CD4-positive, CD25-positive, alpha-beta regulatory T cell (primary cell): ENCODE data around the gene MBOAT2. TPM values are rescaled to one million over a fixed set of nuclear protein-coding genes. Genes with fewer than 3 reads are reported as not detected.

Source experiments
- ATAC-seq, 2 donors: fragments of 150-1000 bp; cut with Tn5 transposase; one replicate each; pipeline ENCODE4 v1.10.0; 2021; ENCODE audit warnings: low read depth in 2 of 2, moderate number of reproducible peaks in 2 of 2, moderate library complexity in 1 of 2
- DNase-seq, 3 donors: peaks; one replicate each; pipeline versions ENCODE4 v3.0.0 to v3.0.0-alpha.2; 2012 to 2022; ENCODE audit warnings: mixed read lengths in 1 of 3
- H3K27ac ChIP-seq: one replicate; pipeline ENCODE4 v1.7.0; 2013; ENCODE audit warnings: mild to moderate bottlenecking, low read length; ENCODE audit not compliant: insufficient read depth, poor library complexity, severe bottlenecking
- H3K27me3 ChIP-seq: one replicate; pipeline ENCODE4 v1.7.0; 2013; ENCODE audit warnings: low read length; ENCODE audit not compliant: control insufficient read depth, insufficient read depth
- H3K36me3 ChIP-seq: one replicate; pipeline ENCODE4 v1.7.0; 2013; ENCODE audit warnings: mild to moderate bottlenecking, low read length, moderate library complexity; ENCODE audit not compliant: control insufficient read depth, insufficient read depth
- H3K4me1 ChIP-seq: 2 replicates; pipeline ENCODE4 v1.7.0; 2013; ENCODE audit warnings: mild to moderate bottlenecking, low read length; ENCODE audit not compliant: insufficient read depth, control insufficient read depth, poor library complexity, severe bottlenecking
- H3K4me3 ChIP-seq: one replicate; pipeline ENCODE4 v1.7.0; 2013; ENCODE audit warnings: low read depth, mild to moderate bottlenecking, low read length, moderate library complexity
- H3K9me3 ChIP-seq, 2 experiments: 1 replicate in 1 of 2; 2 replicates in 1 of 2; pipeline ENCODE4 v1.7.0; 2013; ENCODE audit warnings: low read length in 2 of 2, mild to moderate bottlenecking in 1 of 2, moderate library complexity in 1 of 2; ENCODE audit not compliant: control insufficient read depth in 2 of 2
- H3K27ac Mint-ChIP-seq, 3 donors: one replicate each; pipeline ENCODE4 v1.8.0; 2020 to 2022; ENCODE audit warnings: mild to moderate bottlenecking in 3 of 3, mixed read lengths in 3 of 3, moderate library complexity in 2 of 3
- H3K27me3 Mint-ChIP-seq: one replicate; pipeline ENCODE4 v1.8.0; 2022; ENCODE audit warnings: mild to moderate bottlenecking, mixed read lengths
- H3K36me3 Mint-ChIP-seq: one replicate; pipeline ENCODE4 v1.8.0; 2020; ENCODE audit warnings: mixed read lengths
- H3K4me1 Mint-ChIP-seq, 4 donors: one replicate each; pipeline ENCODE4 v1.8.0; 2020 to 2022; ENCODE audit warnings: mixed read lengths in 4 of 4, mild to moderate bottlenecking in 1 of 4
- H3K4me3 Mint-ChIP-seq, 4 donors: one replicate each; pipeline ENCODE4 v1.8.0; 2020 to 2022; ENCODE audit warnings: mild to moderate bottlenecking in 4 of 4, mixed read lengths in 4 of 4, moderate library complexity in 3 of 4
- H3K9me3 Mint-ChIP-seq, 7 donors: one replicate each; pipeline ENCODE4 v1.8.0; 2020 to 2022; ENCODE audit warnings: mixed read lengths in 7 of 7, mild to moderate bottlenecking in 3 of 7, moderate library complexity in 2 of 7
- polyA plus RNA-seq, 4 donors: library from polyadenylated mRNA; unstranded; fragments of 300-500 nt; fragmentation: Illumina TruSeq; gene quantifications; one replicate each; pipeline ENCODE4 v1.2.3, GENCODE V29; 2021
- total RNA-seq: library from RNA; stranded (reverse); gene quantifications from one replicate; pipeline ENCODE4 v1.2.3, GENCODE V29; 2022

MBOAT2 gene
- total and polyA plus RNA-seq, 5 donors from 2014 or later: 0.19 to 2.9 (median 0.56) TPM; not detected in 2

DNA sequence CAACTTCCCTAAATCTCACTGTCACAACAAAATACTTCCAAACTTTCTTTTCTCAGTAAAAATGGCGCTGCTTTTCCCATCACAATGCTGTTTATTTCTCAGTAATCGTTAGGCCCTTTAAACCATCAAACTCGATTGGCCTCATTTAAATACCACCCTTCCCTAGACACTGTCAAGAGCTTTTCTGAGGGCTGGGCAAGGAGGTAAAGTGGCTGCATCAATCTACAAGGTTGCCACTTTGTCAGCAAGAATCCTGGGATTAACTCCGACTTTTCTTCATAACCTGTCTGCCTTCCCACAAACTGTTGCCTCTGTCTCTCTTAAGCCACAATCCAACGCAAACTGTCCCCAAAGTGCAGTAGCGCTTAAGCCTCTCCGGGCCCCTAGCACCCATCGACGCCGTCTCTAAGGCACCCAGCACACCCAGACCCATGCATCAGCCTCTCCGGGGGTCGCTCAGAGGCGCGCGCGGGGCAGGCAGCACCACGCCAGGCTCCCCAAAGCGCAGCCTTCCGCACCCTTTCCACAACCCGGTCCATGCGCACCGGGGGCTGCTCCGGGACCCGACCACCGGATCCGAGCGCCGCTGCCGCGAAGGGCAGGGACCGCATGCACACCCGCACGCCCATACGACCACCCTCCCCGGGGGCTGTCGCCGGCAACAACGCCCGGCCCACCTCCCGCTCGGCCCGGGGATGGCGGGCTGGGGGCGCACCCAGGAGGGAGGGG, 683 bp downstream of the MBOAT2 start:
- H3K27ac ChIP-seq: no peak overlapping the region
- Mint-ChIP-seq H3K9me3 (no peaks in the 10 kb centered on the region), H3K4me3 (peak overlapping the region in 3 of 4 donors; percentile 84 to 91 (median 84)), H3K4me1 (peaks cover 0 to 15% (median 2%) of the 10 kb centered on the region in 4 donors), H3K27ac (no peak overlapping the region), H3K27me3 (peaks cover 46% of the 10 kb centered on the region), H3K36me3 (no peaks in the 10 kb centered on the region)
- ATAC-seq: no peak
- peaks cover 18% of the 10 kb centered on the region for H3K27me3 ChIP-seq
- peak in 1 of 3 donors; percentile 2 for DNase-seq
- peaks cover 9% of the 10 kb centered on the region for H3K4me1 ChIP-seq
- H3K9me3 ChIP-seq: no peaks in the 10 kb centered on the region
- H3K36me3 ChIP-seq: no peaks in the 10 kb centered on the region
- H3K4me3 ChIP-seq: no peak overlapping the region

DNA sequence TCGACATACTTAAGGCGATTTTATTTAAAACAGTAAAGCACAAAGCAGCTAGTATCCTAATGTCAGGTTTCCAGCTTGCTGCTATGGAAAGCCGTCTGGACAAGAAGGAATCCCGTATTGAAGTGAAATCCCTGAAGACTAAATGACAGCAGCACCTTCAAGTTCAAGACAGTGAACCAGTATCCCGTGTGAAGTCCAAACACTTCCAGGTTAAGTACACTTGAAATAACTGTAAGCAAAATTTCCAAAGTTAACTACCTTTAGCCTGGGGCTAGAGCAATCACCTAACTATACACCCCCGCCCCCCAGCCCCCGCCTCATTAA, 1.2 kb downstream of the MBOAT2 start:
- DNase-seq: no peak
- Mint-ChIP-seq H3K4me1 (peaks cover 0 to 15% (median 2%) of the 10 kb centered on the region in 4 donors), H3K27ac (no peak overlapping the region), H3K9me3 (no peaks in the 10 kb centered on the region), H3K4me3 (peak overlapping the region in 2 of 4 donors; percentile 26 to 91), H3K36me3 (no peaks in the 10 kb centered on the region), H3K27me3 (peaks cover 46% of the 10 kb centered on the region)
- no peaks in the 10 kb centered on the region for H3K9me3 ChIP-seq
- H3K4me1 ChIP-seq: peaks cover 9% of the 10 kb centered on the region
- H3K36me3 ChIP-seq: no peaks in the 10 kb centered on the region
- H3K4me3 ChIP-seq: no peak overlapping the region
- H3K27me3 ChIP-seq: peaks cover 18% of the 10 kb centered on the region
- ATAC-seq: no peak
- H3K27ac ChIP-seq: no peak overlapping the region

DNA sequence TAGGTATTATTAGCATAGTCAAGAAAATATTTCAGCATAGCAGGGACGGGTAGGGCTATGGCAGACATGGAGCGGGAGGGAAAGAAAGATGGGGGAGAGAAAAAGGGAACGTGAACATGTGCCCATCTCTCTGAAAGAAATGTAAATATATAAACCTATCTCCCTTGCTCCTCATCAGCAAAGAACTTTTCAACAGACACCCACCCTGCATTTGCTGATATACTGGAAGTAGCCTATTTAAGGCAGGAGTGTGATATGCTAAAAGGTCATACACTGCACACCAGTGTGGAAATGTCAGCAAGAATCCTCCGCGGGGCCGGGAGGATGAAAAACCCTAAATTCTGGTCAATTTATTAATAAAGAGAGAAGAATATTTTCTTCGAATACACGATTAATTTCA, 1.7 kb downstream of the MBOAT2 start:
- Histone ChIP-seq H3K27me3 (peaks cover 18% of the 10 kb centered on the region), H3K36me3 (no peaks in the 10 kb centered on the region), H3K9me3 (no peaks in the 10 kb centered on the region), H3K4me1 (peaks cover 9% of the 10 kb centered on the region), H3K4me3 (no peak overlapping the region), H3K27ac (no peak overlapping the region)
- Mint-ChIP-seq H3K9me3 (no peaks in the 10 kb centered on the region), H3K4me3 (peak overlapping the region in 2 of 4 donors; percentile 3 to 24), H3K27ac (no peak overlapping the region), H3K4me1 (peaks cover 0 to 15% (median 2%) of the 10 kb centered on the region in 4 donors), H3K27me3 (peaks cover 46% of the 10 kb centered on the region), H3K36me3 (no peaks in the 10 kb centered on the region)
- no peak for ATAC-seq
- no peak for DNase-seq

DNA sequence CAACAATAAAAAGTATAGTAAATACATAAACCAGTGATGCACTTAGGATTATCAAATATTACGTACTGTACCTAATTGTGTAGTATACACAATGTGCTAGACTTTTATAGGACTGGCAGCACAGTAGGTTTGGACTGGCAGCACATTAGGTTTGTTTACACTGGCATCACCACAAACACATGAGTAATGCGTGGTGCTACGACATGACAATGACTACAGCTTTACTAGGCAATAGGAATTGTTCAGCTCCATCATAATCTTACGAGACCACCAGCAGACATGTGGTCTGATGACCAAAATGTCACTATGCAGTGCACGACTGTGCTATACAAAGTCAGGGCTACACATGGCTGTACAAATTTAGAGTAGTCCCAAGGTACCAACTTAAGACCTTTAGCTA, 2.3 kb downstream of the MBOAT2 start:
- Histone ChIP-seq H3K9me3 (no peaks in the 10 kb centered on the region), H3K27me3 (peaks cover 18% of the 10 kb centered on the region), H3K27ac (no peak overlapping the region), H3K36me3 (no peaks in the 10 kb centered on the region), H3K4me1 (peaks cover 9% of the 10 kb centered on the region), H3K4me3 (no peak overlapping the region)
- DNase-seq (no peak), ATAC-seq (no peak)
- Mint-ChIP-seq H3K4me1 (peaks cover 0 to 15% (median 2%) of the 10 kb centered on the region in 4 donors), H3K4me3 (no peak overlapping the region), H3K9me3 (no peaks in the 10 kb centered on the region), H3K27me3 (peaks cover 46% of the 10 kb centered on the region), H3K27ac (no peak overlapping the region), H3K36me3 (no peaks in the 10 kb centered on the region)

DNA sequence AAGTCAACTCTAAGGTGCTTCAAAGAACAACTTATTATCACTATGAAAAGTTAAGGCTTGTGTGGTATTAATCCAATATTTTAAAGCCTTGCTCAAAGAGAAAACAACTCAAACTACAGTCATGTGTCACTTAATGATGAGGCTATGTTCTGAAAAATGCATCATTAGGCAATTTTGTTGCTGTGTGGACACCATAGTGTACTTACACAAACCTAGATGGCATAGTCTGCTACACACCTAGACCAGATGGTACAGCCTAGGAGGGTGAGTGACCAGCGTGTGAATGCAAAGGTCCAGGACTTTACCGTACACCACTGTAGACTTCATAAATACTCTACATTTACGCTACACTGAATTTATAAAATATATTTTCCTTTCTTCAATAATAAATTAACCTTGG, 3.0 kb downstream of the MBOAT2 start:
- Mint-ChIP-seq H3K4me1 (peaks cover 0 to 15% (median 2%) of the 10 kb centered on the region in 4 donors), H3K27ac (no peak overlapping the region), H3K36me3 (no peaks in the 10 kb centered on the region), H3K4me3 (no peak overlapping the region), H3K9me3 (no peaks in the 10 kb centered on the region), H3K27me3 (peaks cover 46% of the 10 kb centered on the region)
- no peak overlapping the region for H3K27ac ChIP-seq
- ATAC-seq (no peak), DNase-seq (no peak)
- peaks cover 18% of the 10 kb centered on the region for H3K27me3 ChIP-seq
- H3K4me1 ChIP-seq: peaks cover 9% of the 10 kb centered on the region
- no peaks in the 10 kb centered on the region for H3K9me3 ChIP-seq
- no peaks in the 10 kb centered on the region for H3K36me3 ChIP-seq
- H3K4me3 ChIP-seq: no peak overlapping the region

DNA sequence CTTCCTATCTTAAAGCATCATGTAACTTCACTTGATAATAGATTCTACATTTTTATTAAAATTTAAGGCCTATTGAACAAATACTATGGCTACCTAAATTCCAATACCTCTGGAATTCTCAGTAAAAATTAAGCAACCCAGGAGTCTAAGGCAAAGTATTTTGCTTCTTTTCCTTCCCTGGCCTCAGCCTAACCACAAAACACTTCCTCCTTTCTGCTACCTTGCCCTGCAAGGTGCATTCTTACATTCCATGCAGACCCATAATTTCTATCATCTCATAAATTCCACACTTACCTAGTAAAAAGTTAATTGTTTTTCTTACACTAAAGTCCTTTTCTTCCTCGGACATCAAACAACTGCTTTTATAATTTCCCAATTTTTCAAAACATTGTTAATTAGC, 3.7 kb downstream of the MBOAT2 start:
- Mint-ChIP-seq H3K36me3 (no peaks in the 10 kb centered on the region), H3K9me3 (no peaks in the 10 kb centered on the region), H3K27ac (no peak overlapping the region), H3K27me3 (peaks cover 47% of the 10 kb centered on the region), H3K4me3 (peak overlapping the region in 1 of 4 donors; percentile 22), H3K4me1 (peaks cover 0 to 15% (median 2%) of the 10 kb centered on the region in 4 donors)
- Histone ChIP-seq H3K27me3 (peaks cover 16% of the 10 kb centered on the region), H3K9me3 (no peaks in the 10 kb centered on the region), H3K27ac (no peak overlapping the region), H3K4me1 (peaks cover 9% of the 10 kb centered on the region), H3K36me3 (no peaks in the 10 kb centered on the region), H3K4me3 (no peak overlapping the region)
- no peak for ATAC-seq
- no peak for DNase-seq

DNA sequence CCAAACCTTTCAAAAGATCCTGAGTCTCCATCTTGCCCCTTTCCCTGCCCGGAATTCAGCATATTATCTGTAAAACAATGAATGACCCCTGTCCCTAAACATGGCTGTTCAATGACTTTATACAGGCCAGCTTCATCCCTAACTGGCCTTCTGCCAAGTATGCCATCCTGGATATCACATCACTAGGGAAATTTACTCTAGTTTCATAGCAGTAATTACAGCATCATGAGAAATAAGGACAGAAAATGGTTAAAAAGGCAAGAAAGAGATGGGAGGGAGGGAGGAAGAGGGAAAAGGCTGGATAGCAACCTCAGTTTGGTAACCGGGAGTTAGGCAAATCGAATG, 4.4 kb downstream of the MBOAT2 start:
- peaks cover 47% of the 10 kb centered on the region for H3K27me3 Mint-ChIP-seq
- Histone ChIP-seq H3K4me1 (peaks cover 9% of the 10 kb centered on the region), H3K27ac (no peak overlapping the region), H3K4me3 (no peak overlapping the region), H3K9me3 (no peaks in the 10 kb centered on the region), H3K36me3 (no peaks in the 10 kb centered on the region), H3K27me3 (peaks cover 14% of the 10 kb centered on the region)
- H3K27ac Mint-ChIP-seq: no peak overlapping the region
- no peaks in the 10 kb centered on the region for H3K9me3 Mint-ChIP-seq
- H3K4me3 Mint-ChIP-seq: no peak overlapping the region
- DNase-seq (no peak), ATAC-seq (no peak)
- peaks cover 0 to 11% (median 0%) of the 10 kb centered on the region in 4 donors for H3K4me1 Mint-ChIP-seq
- H3K36me3 Mint-ChIP-seq: no peaks in the 10 kb centered on the region

DNA sequence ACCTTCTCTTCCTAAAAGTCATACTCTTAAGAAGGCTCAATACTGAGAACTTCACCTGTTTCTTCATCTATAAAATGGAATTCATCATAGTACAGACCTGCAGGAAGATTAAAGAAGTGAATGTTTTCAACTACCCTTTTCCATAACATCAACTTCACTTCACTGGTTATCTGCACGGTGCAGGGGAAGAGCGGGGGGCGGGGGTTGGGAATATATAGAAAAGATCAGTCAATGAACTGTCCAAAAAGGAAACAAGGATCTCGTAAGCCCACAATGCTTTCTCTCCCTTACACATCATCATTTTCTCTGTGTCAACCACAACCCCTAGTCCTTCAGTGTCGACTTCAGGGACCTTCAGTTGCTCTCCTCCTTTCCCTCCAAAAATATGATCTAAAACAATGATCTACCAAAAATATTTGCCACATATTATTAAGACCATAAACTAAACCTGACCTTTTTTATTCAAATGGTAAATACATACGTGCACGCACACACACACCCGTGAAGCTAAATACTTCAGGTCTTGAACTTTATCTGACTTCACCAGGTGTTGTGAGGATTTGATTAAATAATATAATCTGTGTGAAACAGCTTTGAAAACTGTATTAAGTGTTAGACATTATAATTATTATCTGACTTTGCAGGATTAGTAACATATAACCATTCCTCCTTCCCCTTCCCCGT, 4.9 kb downstream of the MBOAT2 start:
- Mint-ChIP-seq H3K36me3 (no peaks in the 10 kb centered on the region), H3K4me3 (no peak overlapping the region), H3K9me3 (no peaks in the 10 kb centered on the region), H3K27ac (no peak overlapping the region), H3K4me1 (peaks cover 0 to 11% (median 0%) of the 10 kb centered on the region in 4 donors), H3K27me3 (peaks cover 47% of the 10 kb centered on the region)
- Histone ChIP-seq H3K27ac (no peak overlapping the region), H3K9me3 (no peaks in the 10 kb centered on the region), H3K4me3 (no peak overlapping the region), H3K27me3 (peaks cover 14% of the 10 kb centered on the region), H3K36me3 (no peaks in the 10 kb centered on the region), H3K4me1 (peaks cover 9% of the 10 kb centered on the region)
- DNase-seq (no peak), ATAC-seq (no peak)
